Measurements from ENCODE around the gene ROR2.

ROR2 gene

GRCh38 chr9:91891915-91892314 is 58.1 kb downstream of the ROR2 start:
- no peak overlapping the region for H3K9ac ChIP-seq (ENCODE audit: low read depth, low read length, poor library complexity, severe bottlenecking)
- H3F3A ChIP-seq (ENCODE audit: low read depth), result no peaks in the 10 kb centered on the region
- no peak overlapping the region for H2AFZ ChIP-seq (ENCODE audit: low read length)
- no peaks in the 10 kb centered on the region for H3K27me3 ChIP-seq (ENCODE audit: insufficient read depth, low read length, poor library complexity, severe bottlenecking)
- no peaks in the 10 kb centered on the region for H3K79me2 ChIP-seq (ENCODE audit: insufficient read depth, low read length)
- H3K36me3 ChIP-seq (ENCODE audit: insufficient read depth, low read length), result no peaks in the 10 kb centered on the region
- no peaks in the 10 kb centered on the region for H3K9me3 ChIP-seq (ENCODE audit: insufficient read depth, low read depth, low read length)
- H3K4me3 ChIP-seq (ENCODE audit: low read length, poor library complexity, severe bottlenecking), result no peak overlapping the region
- H3K9me2 ChIP-seq (replicated peaks; ENCODE audit: low read depth, low read length), result no peaks in the 10 kb centered on the region
- H4K20me1 ChIP-seq (ENCODE audit: insufficient read depth, low read length, poor library complexity, severe bottlenecking), result no peaks in the 10 kb centered on the region
- no peak for TF ChIP-seq EZH2phosphoT487 (IDR thresholded peaks at IDR 0.05; ENCODE audit: borderline replicate concordance)
- no peak for TF ChIP-seq CTCF (conservative IDR thresholded peaks at IDR 0.05; ENCODE audit: low read length)
- H3K4me2 ChIP-seq (ENCODE audit: low read depth, low read length, poor library complexity, severe bottlenecking), result no peak overlapping the region
- H3K4me1 ChIP-seq (ENCODE audit: insufficient read depth, low read length, poor library complexity, severe bottlenecking), result no peaks in the 10 kb centered on the region

- Histone ChIP-seq H3K9me2 (replicated peaks; ENCODE audit: low read depth, low read length) (no peaks in the 10 kb centered on the region), H2AFZ (ENCODE audit: low read length) (no peak overlapping the region), H3K4me2 (ENCODE audit: low read depth, low read length, poor library complexity, severe bottlenecking) (no peak overlapping the region), H3K9me3 (ENCODE audit: insufficient read depth, low read depth, low read length) (no peaks in the 10 kb centered on the region), H3K79me2 (ENCODE audit: insufficient read depth, low read length) (no peaks in the 10 kb centered on the region), H3K4me1 (ENCODE audit: insufficient read depth, low read length, poor library complexity, severe bottlenecking) (no peaks in the 10 kb centered on the region), H3K27me3 (ENCODE audit: insufficient read depth, low read length, poor library complexity, severe bottlenecking) (no peaks in the 10 kb centered on the region), H3F3A (ENCODE audit: low read depth) (no peaks in the 10 kb centered on the region), H3K36me3 (ENCODE audit: insufficient read depth, low read length) (no peaks in the 10 kb centered on the region), H3K4me3 (ENCODE audit: low read length, poor library complexity, severe bottlenecking) (no peak overlapping the region), H4K20me1 (ENCODE audit: insufficient read depth, low read length, poor library complexity, severe bottlenecking) (no peaks in the 10 kb centered on the region), H3K9ac (ENCODE audit: low read depth, low read length, poor library complexity, severe bottlenecking) (no peak overlapping the region)
- TF ChIP-seq CTCF (conservative IDR thresholded peaks at IDR 0.05; ENCODE audit: low read length) (no peak), EZH2phosphoT487 (IDR thresholded peaks at IDR 0.05; ENCODE audit: borderline replicate concordance) (no peak)
These were observed 59.4 kb downstream of the ROR2 start for GRCh38 chr9:91890662-91891061.

GRCh38 chr9:91889161-91889911 is 60.7 kb downstream of the ROR2 start:
- Histone ChIP-seq H3K9me2 (replicated peaks; ENCODE audit: low read depth, low read length) (no peaks in the 10 kb centered on the region), H3K4me3 (ENCODE audit: low read length, poor library complexity, severe bottlenecking) (no peak overlapping the region), H3K27me3 (ENCODE audit: insufficient read depth, low read length, poor library complexity, severe bottlenecking) (no peaks in the 10 kb centered on the region), H2AFZ (ENCODE audit: low read length) (no peak overlapping the region), H4K20me1 (ENCODE audit: insufficient read depth, low read length, poor library complexity, severe bottlenecking) (no peaks in the 10 kb centered on the region), H3K9ac (ENCODE audit: low read depth, low read length, poor library complexity, severe bottlenecking) (no peak overlapping the region), H3F3A (ENCODE audit: low read depth) (no peaks in the 10 kb centered on the region), H3K36me3 (ENCODE audit: insufficient read depth, low read length) (no peaks in the 10 kb centered on the region), H3K9me3 (ENCODE audit: insufficient read depth, low read depth, low read length) (no peaks in the 10 kb centered on the region), H3K4me2 (ENCODE audit: low read depth, low read length, poor library complexity, severe bottlenecking) (no peak overlapping the region), H3K79me2 (ENCODE audit: insufficient read depth, low read length) (no peaks in the 10 kb centered on the region), H3K4me1 (ENCODE audit: insufficient read depth, low read length, poor library complexity, severe bottlenecking) (no peaks in the 10 kb centered on the region)
- no peak for TF ChIP-seq EZH2phosphoT487 (IDR thresholded peaks at IDR 0.05; ENCODE audit: borderline replicate concordance)
- TF ChIP-seq CTCF (conservative IDR thresholded peaks at IDR 0.05; ENCODE audit: low read length), result no peak
